Fibroblast of pulmonary artery (primary cell): Measurements from ENCODE around the gene CEBPB.
"Not testable (repeated sequence)": the region's sequence is repeated elsewhere in the genome, so short reads cannot be mapped to it uniquely, and the experiment has no call there.

Experiments
- DNase-seq: peaks from one replicate; pipeline ENCODE4 v3.0.0-alpha.2; 2010; ENCODE audit warnings: low read depth
- H3K4me3 ChIP-seq: replicated peaks from 2 replicates; pipeline ENCODE4 v1.5.1; 2011; ENCODE audit warnings: low read depth, mild to moderate bottlenecking, control low read depth, low read length, moderate library complexity
- TF ChIP-seq, protein P1 (sequence below): IDR thresholded peaks from 2 replicates; pipeline ENCODE4 v1.5.1; 2011; ENCODE audit warnings: mild to moderate bottlenecking, control low read depth, low read length, inconsistent platforms; ENCODE audit errors: missing control alignments

The CEBPB gene

GRCh38 chr20:50172347-50173013 lies 18.1 kb upstream of the CEBPB start:
- DNase-seq = peak; percentile 81
- peak overlapping the region; percentile 62 for H3K4me3 ChIP-seq
- TF ChIP-seq, protein P1, sequence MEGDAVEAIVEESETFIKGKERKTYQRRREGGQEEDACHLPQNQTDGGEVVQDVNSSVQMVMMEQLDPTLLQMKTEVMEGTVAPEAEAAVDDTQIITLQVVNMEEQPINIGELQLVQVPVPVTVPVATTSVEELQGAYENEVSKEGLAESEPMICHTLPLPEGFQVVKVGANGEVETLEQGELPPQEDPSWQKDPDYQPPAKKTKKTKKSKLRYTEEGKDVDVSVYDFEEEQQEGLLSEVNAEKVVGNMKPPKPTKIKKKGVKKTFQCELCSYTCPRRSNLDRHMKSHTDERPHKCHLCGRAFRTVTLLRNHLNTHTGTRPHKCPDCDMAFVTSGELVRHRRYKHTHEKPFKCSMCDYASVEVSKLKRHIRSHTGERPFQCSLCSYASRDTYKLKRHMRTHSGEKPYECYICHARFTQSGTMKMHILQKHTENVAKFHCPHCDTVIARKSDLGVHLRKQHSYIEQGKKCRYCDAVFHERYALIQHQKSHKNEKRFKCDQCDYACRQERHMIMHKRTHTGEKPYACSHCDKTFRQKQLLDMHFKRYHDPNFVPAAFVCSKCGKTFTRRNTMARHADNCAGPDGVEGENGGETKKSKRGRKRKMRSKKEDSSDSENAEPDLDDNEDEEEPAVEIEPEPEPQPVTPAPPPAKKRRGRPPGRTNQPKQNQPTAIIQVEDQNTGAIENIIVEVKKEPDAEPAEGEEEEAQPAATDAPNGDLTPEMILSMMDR = no peak

GRCh38 chr20:50174456-50174855 lies 16.2 kb upstream of the CEBPB start:
- no peak overlapping the region for H3K4me3 ChIP-seq
- DNase-seq = no peak
- TF ChIP-seq, protein P1 = no peak

DNA sequence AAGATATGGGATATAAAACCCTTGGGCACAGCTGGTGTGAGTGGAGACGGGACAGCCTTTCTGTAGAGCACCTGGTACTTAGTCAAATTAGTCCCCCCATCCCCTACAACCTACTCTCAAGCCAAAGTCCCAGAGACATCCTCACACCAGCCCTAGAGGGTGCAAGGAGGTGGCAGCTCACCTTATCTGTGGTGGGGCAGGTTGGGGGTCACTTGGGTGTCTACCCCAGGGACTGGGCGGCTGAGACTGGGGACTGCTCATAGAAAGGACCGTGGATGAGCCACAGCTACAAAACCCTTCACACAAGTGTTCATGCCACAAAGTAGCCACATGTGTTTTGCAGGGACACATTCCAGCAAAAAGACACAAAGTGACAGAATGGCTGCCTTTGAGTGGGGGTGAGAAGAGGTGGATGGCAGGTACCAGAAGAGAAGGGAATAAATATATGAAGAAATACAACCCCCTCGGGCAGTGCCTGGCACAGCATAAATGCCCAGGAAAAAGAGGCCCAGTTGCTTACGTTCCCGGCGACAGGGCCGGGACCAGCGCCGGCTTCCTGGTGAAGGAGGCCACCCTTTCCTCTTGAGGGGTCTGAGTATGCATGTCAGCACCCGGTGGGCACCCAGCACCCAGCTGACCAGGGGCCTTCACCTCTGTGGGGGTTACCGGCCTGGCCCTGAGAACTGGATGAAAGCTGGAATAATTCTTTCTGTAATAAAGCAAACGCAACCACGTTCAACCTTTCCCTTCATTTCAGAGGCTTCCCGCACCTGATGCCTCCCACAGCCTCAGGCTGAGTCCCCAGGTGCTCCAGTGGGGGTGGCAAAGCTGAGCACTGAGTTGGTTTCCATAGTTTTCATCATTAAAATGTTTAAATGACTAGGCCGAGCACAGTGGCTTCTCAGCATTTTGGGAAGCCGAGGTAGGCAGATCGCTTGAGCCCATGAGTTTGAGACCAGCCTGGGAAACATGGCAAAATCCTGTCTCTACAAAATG lies 14.4 kb upstream of the CEBPB start:
- TF ChIP-seq, protein P1 = no peak
- DNase-seq = no peak
- H3K4me3 ChIP-seq = no peak overlapping the region

GRCh38 chr20:50178672-50179071 lies 12.0 kb upstream of the CEBPB start:
- H3K4me3 ChIP-seq, DNase-seq: not testable (repeated sequence)

DNA sequence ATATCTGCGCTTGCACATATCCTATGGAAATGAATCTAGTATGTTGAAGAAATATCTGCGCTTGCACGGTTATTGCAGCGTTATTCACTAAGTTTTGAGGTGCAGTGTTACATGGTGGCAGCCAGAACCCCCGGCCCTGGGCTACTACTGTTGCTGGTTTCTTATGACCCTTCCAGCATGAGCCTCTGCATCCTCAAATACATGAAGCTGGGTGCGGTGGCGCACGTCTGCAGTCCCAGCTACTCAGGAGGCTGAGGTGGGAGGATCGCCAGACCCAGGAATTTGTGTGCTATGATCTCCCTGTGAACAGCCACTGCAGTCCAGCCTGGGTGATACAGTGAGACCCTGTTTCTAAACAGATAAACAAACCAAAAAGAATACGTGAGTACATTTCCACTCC lies 9.3 kb upstream of the CEBPB start:
- no peak for DNase-seq
- H3K4me3 ChIP-seq = no peak overlapping the region
- TF ChIP-seq, protein P1 = no peak

DNA sequence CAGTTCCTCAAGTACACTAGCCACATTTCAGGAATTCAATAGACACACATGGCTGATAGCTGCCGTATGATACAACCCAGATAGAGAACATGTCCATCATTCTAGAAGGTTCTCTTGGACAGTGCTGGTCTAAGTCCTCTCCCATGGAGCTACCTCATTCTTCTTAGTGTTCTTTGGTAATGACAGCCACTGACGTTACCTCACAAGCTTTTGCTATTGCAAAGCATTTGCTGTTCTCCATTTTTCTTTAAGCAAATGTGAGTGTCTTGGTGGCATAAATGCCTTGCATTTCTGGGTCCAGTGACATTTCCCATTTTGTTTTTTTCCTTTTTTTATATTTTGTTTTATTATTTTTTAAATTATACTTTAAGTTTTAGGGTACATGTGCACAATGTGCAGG lies 8.3 kb upstream of the CEBPB start:
- H3K4me3 ChIP-seq = no peak overlapping the region
- no peak for DNase-seq
- TF ChIP-seq, protein P1 = no peak

DNA sequence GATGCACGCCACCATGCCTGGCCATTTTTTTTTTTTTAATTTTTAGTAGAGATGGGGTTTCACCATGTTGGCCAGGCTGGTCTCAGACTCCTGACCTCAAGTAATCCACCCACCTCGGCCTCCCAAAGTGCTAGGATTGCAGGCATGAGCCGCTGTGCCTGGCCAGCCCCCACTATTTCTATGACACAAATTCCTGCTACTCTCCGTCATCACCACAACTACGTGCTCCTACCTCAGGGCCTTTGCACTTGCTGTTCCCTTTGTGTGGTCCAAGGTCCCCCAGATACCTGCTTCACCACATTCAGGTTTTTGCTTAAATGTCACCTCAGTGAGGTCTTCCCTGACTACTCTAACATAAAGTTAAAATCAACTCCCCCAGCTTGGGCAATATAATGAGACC lies 5.2 kb upstream of the CEBPB start:
- no peak overlapping the region for H3K4me3 ChIP-seq
- DNase-seq = no peak
- TF ChIP-seq, protein P1 = no peak
